HepG2 (cell line): Measurements from ENCODE around the gene WDR45B. TPM values are rescaled to one million over a fixed set of nuclear protein-coding genes. Genes with fewer than 3 reads are reported as not detected.

Source experiments
- ATAC-seq: fragments of 200-7000 bp; cut with Tn5 transposase; 3 replicates; pipeline ENCODE4 v1.9.1; 2020; ENCODE audit warnings: mild to moderate bottlenecking, moderate library complexity
- BruUV-seq: library from RNA; stranded (reverse); fragments of 400-500 nt; replicated peaks from 2 replicates; lab custom pipeline; 2021; lab: Mats Ljungman, UMichigan
- CTCF ChIA-PET: fragments of 300-600 bp; formaldehyde crosslinking; extraction: SDS; loops from one replicate; lab custom pipeline; 2021; ENCODE audit warnings: low total read pairs, inconsistent platforms, low intra/inter-chr PET ratio; lab: Yijun Ruan, JAX
- POLR2A ChIA-PET: fragments of 350-600 bp; sonication (Branson Sonifier 250); formaldehyde crosslinking; loops from one replicate; lab custom pipeline; 2020; ENCODE audit warnings: antibody characterized with exemption, inconsistent platforms; lab: Yijun Ruan, JAX
- DNase-seq: peaks from one replicate; pipeline ENCODE4 v3.0.0-alpha.2; 2015; ENCODE audit warnings: low spot score
- FAIRE-seq: peaks from 3 replicates; lab custom pipeline; 2011; peaks lifted over from hg19 to GRCh38; lab: Jason Lieb, UNC
- H2AFZ ChIP-seq: one replicate; pipeline ENCODE4 v1.6.1; 2011; ENCODE audit warnings: low read length, inconsistent platforms
- H3K27ac ChIP-seq: fragments of 300-600 bp; 3 replicates; pipeline ENCODE4 v1.8.0; 2011; ENCODE audit warnings: mixed run types, mild to moderate bottlenecking, mixed read lengths, low read length, inconsistent platforms; ENCODE audit not compliant: insufficient read depth; ENCODE audit errors: extremely low read length
- H3K27me3 ChIP-seq, 2 experiments: fragments of 200-600 bp in 1 of 2; 2 replicates in 1 of 2; 3 replicates in 1 of 2; pipeline versions ENCODE4 v1.6.0 to v1.8.0; 2011; ENCODE audit warnings: low read length in 2 of 2, mild to moderate bottlenecking in 2 of 2, moderate library complexity in 2 of 2, inconsistent platforms in 1 of 2; ENCODE audit not compliant: insufficient read depth in 2 of 2, control insufficient read depth in 1 of 2
- H3K36me3 ChIP-seq, 2 experiments: fragments of 200-600 bp in 1 of 2; replicated peaks in 1 of 2; 2 replicates in 1 of 2; 3 replicates in 1 of 2; pipeline versions ENCODE4 v1.5.1 to v1.8.0; 2011; ENCODE audit warnings: low read length in 2 of 2, inconsistent platforms in 1 of 2; ENCODE audit not compliant: insufficient read depth in 2 of 2, control insufficient read depth in 1 of 2
- H3K4me1 ChIP-seq: 2 replicates; pipeline ENCODE4 v1.5.1; 2012; ENCODE audit warnings: low read length, inconsistent platforms; ENCODE audit not compliant: insufficient read depth
- H3K4me2 ChIP-seq: 2 replicates; pipeline ENCODE4 v1.6.0; 2011; ENCODE audit warnings: low read depth, low read length, inconsistent platforms
- H3K4me3 ChIP-seq, 3 experiments: fragments of 200-600 bp in 1 of 3; sonication (generic), shearing (Covaris generic) in 1 of 3; replicated peaks in 1 of 3; 2 replicates each; pipeline ENCODE4 v1.5.1; 2011 to 2016; ENCODE audit warnings: low read length in 3 of 3, inconsistent platforms in 2 of 3, low read depth in 2 of 3, mild to moderate bottlenecking in 2 of 3, control low read depth in 1 of 3, mixed read lengths in 1 of 3; ENCODE audit not compliant: insufficient read depth in 1 of 3
- H3K79me2 ChIP-seq: one replicate; pipeline ENCODE4 v1.6.1; 2011; ENCODE audit warnings: low read length, inconsistent platforms; ENCODE audit not compliant: insufficient read depth
- H3K9ac ChIP-seq: 2 replicates; pipeline ENCODE4 v1.6.0; 2011; ENCODE audit warnings: mild to moderate bottlenecking, low read depth, low read length, inconsistent platforms; ENCODE audit not compliant: insufficient read depth
- H3K9me3 ChIP-seq: 2 replicates; pipeline ENCODE4 v1.5.1; 2012; ENCODE audit warnings: mild to moderate bottlenecking, low read length
- H4K20me1 ChIP-seq: 2 replicates; pipeline ENCODE4 v1.6.0; 2011; ENCODE audit warnings: inconsistent platforms, mild to moderate bottlenecking, low read length, moderate library complexity; ENCODE audit not compliant: insufficient read depth
- ATF1 ChIP-seq: IDR thresholded peaks from 2 replicates; pipeline ENCODE4 v1.6.1; 2016; ENCODE audit warnings: mild to moderate bottlenecking, control low read depth
- NFE2L2 ChIP-seq: fragments of 150-350 bp; IDR thresholded peaks from 2 replicates; pipeline ENCODE4 v1.6.1; 2014; ENCODE audit warnings: low read length
- WGBS: methylation state at CpG from one replicate; pipeline ENCODE4 v1.1.6; 2017; ENCODE audit warnings: low lambda C conversion rate; 5-methylcytosine and 5-hydroxymethylcytosine counted together
- in situ Hi-C: cut with HindIII; loops from 2 replicates; pipeline ENCODE4 v1.10.0; 2017; ENCODE audit warnings: low pct_unique_long_range_greater_than_20kb; ENCODE audit not compliant: extremely low pct_ligation_motif_present
- intact Hi-C: fragments of 100-400 bp; cut with micrococcal nuclease; formaldehyde crosslinking; loops from one replicate; pipeline ENCODE4 v1.10.0; 2022; ENCODE audit not compliant: unreplicated experiment
- polyA plus RNA-seq, 8 experiments: library from polyadenylated mRNA; depleted of rRNA in 3 of 8; stranded (reverse) in 7 of 8; unstranded in 1 of 8; fragments of >200 nt; fragmentation: Illumina TruSeq in 4 of 8; extraction: Trizol in 4 of 8; gene quantifications; 2 replicates each; pipeline versions ENCODE4 v1.2.1 to v1.2.3, GENCODE V29; 2011 to 2016; ENCODE audit warnings: low read depth in 4 of 8, missing spikeins in 1 of 8, mixed read lengths in 1 of 8; ENCODE audit not compliant: insufficient read depth in 1 of 8
- total RNA-seq, 5 experiments: library from RNA; depleted of rRNA; stranded (reverse); fragments of >200 nt; fragmentation: Illumina TruSeq; extraction: Trizol; gene quantifications; 2 replicates each; pipeline ENCODE4 v1.2.3, GENCODE V29; 2016; ENCODE audit warnings: low read depth in 1 of 5
- TF ChIP-seq, protein P1 (sequence below): sonication (generic); formaldehyde crosslinking; IDR thresholded peaks from 2 replicates; pipeline ENCODE4 v1.5.1; 2020; ENCODE audit warnings: mild to moderate bottlenecking, missing genetic modification reagents, borderline replicate concordance
- TF ChIP-seq, protein P2 (sequence below): sonication (generic); formaldehyde crosslinking; IDR thresholded peaks from 2 replicates; pipeline ENCODE4 v1.4.0; 2020; ENCODE audit warnings: mild to moderate bottlenecking, missing genetic modification reagents

Gene WDR45B
- total and polyA plus RNA-seq, 2 of the 13 experiments (the other 11 are each of a cell fraction or from before 2014, with no cell fraction given) = 86.2 to 155 TPM

DNA sequence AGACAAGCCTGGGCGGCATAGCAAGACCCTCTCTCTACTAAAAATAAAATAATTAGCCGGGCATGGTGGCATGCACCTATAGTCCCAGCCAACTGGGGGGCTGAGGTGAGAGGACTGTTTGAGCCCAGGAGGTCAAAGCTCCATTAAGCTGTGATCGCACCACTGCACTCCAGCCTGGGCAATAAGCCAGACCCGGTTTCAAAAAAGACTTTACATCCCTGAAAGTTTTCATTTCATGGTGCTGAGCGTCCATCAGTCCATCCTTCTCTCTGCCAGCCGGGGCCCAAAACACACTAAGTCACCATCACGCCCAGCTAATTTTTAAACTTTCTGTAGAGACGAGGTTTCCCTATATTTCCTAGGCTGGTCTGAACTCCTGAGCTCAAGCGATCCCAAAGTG is 39.6 kb upstream of the WDR45B start (continued):
- TF ChIP-seq, protein P1, sequence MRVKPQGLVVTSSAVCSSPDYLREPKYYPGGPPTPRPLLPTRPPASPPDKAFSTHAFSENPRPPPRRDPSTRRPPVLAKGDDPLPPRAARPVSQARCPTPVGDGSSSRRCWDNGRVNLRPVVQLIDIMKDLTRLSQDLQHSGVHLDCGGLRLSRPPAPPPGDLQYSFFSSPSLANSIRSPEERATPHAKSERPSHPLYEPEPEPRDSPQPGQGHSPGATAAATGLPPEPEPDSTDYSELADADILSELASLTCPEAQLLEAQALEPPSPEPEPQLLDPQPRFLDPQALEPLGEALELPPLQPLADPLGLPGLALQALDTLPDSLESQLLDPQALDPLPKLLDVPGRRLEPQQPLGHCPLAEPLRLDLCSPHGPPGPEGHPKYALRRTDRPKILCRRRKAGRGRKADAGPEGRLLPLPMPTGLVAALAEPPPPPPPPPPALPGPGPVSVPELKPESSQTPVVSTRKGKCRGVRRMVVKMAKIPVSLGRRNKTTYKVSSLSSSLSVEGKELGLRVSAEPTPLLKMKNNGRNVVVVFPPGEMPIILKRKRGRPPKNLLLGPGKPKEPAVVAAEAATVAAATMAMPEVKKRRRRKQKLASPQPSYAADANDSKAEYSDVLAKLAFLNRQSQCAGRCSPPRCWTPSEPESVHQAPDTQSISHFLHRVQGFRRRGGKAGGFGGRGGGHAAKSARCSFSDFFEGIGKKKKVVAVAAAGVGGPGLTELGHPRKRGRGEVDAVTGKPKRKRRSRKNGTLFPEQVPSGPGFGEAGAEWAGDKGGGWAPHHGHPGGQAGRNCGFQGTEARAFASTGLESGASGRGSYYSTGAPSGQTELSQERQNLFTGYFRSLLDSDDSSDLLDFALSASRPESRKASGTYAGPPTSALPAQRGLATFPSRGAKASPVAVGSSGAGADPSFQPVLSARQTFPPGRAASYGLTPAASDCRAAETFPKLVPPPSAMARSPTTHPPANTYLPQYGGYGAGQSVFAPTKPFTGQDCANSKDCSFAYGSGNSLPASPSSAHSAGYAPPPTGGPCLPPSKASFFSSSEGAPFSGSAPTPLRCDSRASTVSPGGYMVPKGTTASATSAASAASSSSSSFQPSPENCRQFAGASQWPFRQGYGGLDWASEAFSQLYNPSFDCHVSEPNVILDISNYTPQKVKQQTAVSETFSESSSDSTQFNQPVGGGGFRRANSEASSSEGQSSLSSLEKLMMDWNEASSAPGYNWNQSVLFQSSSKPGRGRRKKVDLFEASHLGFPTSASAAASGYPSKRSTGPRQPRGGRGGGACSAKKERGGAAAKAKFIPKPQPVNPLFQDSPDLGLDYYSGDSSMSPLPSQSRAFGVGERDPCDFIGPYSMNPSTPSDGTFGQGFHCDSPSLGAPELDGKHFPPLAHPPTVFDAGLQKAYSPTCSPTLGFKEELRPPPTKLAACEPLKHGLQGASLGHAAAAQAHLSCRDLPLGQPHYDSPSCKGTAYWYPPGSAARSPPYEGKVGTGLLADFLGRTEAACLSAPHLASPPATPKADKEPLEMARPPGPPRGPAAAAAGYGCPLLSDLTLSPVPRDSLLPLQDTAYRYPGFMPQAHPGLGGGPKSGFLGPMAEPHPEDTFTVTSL (CRISPR knock-in tag) = no peak
- TF ChIP-seq, all 625 proteins: peak for 0

DNA sequence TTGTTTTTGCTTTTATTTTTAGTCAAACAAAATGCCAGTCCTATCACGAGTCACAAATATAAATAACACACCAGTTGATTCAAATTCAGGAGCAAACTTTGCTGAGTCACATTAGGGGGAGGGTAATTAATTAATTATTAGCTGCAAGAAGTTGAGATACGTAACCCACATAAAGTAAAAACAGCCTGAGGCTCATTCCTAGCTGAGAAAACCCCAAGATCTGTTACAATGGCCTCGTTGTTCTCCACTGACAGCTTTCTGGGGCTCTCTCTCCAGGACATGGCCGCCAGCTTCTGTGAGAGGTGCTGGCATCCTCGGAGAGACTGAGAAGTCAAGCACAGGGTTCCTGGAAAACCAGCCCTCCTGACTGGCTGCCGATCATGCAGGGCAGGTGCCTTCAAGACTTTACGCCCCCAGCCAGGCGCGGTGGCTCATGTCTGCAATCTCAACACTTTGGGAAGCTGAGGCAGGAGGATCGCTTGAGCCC is 39.2 kb upstream of the WDR45B start:
- TF ChIP-seq ATF1 (CRISPR knock-in tag) (no peak), NFE2L2 (peak; percentile 66)
- TF ChIP-seq, protein P2, sequence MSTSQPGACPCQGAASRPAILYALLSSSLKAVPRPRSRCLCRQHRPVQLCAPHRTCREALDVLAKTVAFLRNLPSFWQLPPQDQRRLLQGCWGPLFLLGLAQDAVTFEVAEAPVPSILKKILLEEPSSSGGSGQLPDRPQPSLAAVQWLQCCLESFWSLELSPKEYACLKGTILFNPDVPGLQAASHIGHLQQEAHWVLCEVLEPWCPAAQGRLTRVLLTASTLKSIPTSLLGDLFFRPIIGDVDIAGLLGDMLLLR = no peak
- TF ChIP-seq, all 625 proteins: peak for 1
- Histone ChIP-seq H3K9me3 (no peaks in the 10 kb centered on the region), H2AFZ (no peak overlapping the region), H3K27ac (no peak overlapping the region), H4K20me1 (no peaks in the 10 kb centered on the region), H3K4me3 (no peak overlapping the region), H3K4me1 (peaks cover 31% of the 10 kb centered on the region), H3K27me3 (no peaks in the 10 kb centered on the region), H3K9ac (no peak overlapping the region), H3K79me2 (no peaks in the 10 kb centered on the region), H3K36me3 (no peaks in the 10 kb centered on the region), H3K4me2 (no peak overlapping the region)
- intact Hi-C loops (no loop called here), in situ Hi-C loops (no loop called here)
- FAIRE-seq (no peak), ATAC-seq (no peak), DNase-seq (no peak)
- no TSS peak for BruUV-seq
- CTCF ChIA-PET = no interaction called here
- WGBS = 66% methylated on average over 10 of the region's 10 CpGs
- POLR2A ChIA-PET = interaction anchor here (1.3 kb wide), 1 partner anchor 51 kb away, joined by 3 read pairs; no protein-coding TSS in a partner anchor
